GM21360 (cell line): Measurements from ENCODE around the gene NFKBIE.
A peak's percentile ranks its signal among the peaks of the same experiment; 100 is the strongest.
"Not testable (repeated sequence)": the region's sequence is repeated elsewhere in the genome, so short reads cannot be mapped to it uniquely, and the experiment has no call there.

Experiments used
- ATAC-seq: cut with Tn5 transposase; IDR thresholded peaks from one replicate; pipeline ENCODE4 v1.9.1; 2021; ENCODE audit warnings: mild to moderate bottlenecking, moderate library complexity; ENCODE audit not compliant: unreplicated experiment

NFKBIE gene, protein sequence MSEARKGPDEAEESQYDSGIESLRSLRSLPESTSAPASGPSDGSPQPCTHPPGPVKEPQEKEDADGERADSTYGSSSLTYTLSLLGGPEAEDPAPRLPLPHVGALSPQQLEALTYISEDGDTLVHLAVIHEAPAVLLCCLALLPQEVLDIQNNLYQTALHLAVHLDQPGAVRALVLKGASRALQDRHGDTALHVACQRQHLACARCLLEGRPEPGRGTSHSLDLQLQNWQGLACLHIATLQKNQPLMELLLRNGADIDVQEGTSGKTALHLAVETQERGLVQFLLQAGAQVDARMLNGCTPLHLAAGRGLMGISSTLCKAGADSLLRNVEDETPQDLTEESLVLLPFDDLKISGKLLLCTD

DNA sequence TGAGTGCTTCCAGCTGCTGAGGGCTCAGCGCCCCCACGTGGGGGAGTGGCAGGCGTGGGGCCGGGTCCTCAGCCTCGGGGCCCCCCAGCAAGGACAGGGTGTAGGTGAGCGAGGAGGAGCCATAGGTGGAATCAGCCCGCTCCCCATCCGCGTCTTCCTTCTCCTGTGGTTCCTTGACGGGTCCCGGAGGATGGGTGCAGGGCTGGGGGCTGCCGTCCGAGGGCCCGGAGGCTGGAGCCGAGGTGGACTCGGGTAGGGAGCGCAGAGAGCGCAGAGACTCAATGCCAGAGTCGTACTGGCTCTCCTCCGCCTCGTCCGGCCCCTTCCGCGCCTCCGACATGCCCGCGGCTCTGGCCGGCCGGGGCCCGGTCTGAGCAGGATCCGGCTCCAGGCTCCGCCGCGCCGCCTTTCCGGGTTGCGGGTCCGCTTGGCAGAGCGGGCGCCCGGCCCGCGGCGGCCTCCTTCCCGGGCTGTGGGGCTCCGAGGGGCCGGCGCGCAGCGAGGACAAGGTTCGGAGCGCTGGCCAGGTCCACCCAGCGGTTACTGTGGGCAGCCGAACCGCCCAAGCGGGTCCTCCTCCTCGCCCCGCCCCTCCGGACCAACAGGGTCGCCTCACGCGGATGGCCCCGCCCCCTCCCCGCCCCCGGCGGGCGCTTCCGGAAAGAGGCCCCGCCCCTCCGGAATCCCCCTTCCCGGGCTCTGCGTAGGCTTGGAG, at the start of gene NFKBIE:
TSS of gene NFKBIE (minus strand) at position 545 of the 715 bp plus-strand sequence. CDS start at position 340, 205 bp downstream.
- peak; percentile 32 for ATAC-seq

- ATAC-seq: not testable (repeated sequence)
Observed at GRCh38 chr6:44314657-44315056, 49.3 kb upstream of the NFKBIE start.

DNA sequence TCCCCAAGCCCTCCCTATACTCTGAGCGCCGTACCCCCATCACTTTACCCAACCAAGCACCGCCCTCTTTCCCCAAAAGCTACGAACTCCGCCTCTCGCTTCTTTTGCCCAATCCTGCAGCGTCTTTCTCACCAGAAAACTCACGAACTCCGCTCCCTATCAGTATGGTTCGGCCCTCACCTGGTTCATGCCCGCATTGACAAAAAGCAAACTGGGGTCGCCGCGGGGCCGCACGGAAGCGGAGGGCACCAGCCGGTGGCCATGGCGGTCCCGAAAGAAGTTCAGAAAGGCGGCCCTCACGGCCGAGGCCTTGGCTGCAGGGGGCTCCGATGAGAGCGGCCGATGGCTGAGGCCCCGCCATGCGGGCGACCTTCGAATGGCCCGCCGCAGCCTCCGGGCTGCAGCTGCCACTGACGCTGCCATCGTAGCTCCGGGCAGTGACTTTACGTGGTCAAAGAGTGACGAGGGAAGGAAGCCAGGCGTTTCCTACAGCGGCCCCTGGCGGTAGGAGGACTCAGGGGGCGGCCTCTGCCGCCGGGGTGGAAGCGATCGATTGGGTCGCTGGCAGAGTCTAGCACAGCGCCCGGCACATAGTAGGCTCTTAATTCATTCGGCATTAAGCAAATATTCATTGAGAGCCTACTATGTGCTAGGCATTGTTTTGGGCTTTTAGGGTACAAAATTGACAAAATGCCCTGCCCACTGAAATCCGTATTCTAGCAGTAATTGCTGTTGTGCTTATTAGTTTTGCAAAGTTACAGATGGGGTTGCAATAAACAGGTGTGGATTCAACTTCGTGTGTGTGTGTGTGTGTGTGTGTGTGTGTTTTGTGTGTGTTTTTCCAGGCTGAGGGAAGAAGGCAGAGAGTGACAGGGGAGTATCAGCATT, 47.8 kb upstream of the NFKBIE start, which contains the start of gene AARS2:
TSS of gene AARS2 (minus strand) at position 447 of the 888 bp plus-strand sequence. CDS start at position 423, 24 bp downstream.
- peak; percentile 65 for ATAC-seq

GRCh38 chr6:44311767-44312166, 46.4 kb upstream of the NFKBIE start:
- ATAC-seq: no peak

DNA sequence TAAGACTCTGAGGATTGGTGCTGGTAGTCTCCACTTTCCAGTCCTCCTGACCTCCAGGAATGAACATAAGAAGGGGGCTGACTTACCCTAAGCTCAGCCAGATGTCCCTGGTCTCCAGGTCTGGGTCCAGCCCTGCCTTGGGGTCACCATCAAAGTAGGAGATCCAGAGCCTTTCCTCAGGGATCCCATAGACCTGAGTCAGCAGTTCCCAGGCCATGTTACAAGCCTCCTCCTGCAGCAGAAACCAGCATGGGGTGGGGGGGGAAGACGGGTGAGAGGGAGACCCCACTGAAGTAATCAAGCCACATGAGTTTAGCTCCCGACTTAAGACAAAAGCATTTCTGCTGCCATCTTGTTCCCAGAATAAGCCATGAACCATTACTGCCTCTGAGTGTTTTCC, 46.0 kb upstream of the NFKBIE start:
- no peak for ATAC-seq

GRCh38 chr6:44310241-44310640, 44.9 kb upstream of the NFKBIE start:
- no peak for ATAC-seq

GRCh38 chr6:44309631-44310030, 44.3 kb upstream of the NFKBIE start:
- no peak for ATAC-seq

- no peak for ATAC-seq
Observed at GRCh38 chr6:44309092-44309491, 43.7 kb upstream of the NFKBIE start.

GRCh38 chr6:44307217-44307616, 41.9 kb upstream of the NFKBIE start:
- no peak for ATAC-seq

DNA sequence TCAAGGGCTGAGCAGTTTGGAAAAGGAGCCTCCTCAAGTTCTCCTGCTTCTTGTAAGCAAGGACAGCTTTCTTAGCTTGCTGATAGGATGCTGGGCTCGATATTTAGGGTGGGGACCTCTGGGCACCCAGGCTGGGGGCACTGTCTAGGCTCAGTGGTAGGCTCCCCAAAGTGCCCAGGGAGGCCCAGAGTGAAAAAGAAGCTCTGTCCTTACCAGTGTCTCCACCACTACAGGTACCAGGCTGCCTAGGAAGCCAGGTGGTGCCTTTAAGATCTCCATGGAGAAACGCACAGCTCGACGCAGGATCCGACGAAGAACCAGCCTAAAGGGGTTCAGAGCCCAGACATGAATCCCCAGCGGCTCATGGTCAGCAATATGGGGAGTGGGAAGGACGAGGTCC, 41.4 kb upstream of the NFKBIE start:
- no peak for ATAC-seq

GRCh38 chr6:44305200-44305725, 39.9 kb upstream of the NFKBIE start:
- no peak for ATAC-seq

DNA sequence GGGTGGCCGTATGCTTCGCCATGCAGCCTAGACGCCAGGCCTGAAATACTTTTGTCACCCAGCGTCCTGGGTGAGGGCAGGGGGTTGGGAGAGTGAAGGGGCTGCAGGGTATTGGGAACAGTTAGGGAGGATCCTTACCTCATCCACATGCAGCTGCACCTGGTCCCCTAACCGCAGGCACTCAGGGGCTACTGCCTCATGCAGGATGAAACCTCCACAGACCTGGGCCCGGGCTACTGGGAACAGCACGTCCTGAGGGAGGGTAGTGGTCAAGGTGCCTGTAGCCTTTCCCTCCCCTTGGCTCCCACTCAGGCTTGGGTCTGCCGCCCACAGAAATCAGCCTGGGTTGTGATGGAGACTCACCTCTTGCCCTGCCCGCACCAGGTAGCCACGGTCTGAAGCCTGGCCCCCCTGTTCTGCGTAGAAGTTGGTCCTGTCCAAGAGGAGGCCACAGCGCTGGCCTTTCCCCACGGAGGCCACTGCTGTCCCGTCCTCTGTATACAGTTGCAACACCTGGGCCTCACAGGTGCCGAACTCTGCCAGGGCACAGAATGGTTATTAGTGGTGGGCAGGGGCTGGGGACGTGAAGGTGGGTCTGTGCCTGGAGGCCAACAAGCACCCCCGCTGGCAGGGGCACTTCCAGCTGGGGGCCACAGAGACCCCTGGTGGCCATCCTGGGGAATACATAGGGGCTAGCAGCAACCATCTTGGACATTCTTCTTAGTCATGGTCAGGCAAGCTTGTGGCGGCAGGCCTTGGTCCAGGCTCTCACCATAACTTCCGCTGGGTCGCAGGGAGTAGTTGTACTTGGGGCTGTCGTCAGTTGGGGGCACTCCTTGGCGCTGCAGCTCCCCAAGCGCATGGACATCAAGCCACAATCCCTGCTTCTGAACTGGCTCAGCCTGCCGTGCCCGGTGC, 39.2 kb upstream of the NFKBIE start:
- no peak for ATAC-seq

- no peak for ATAC-seq
Observed at GRCh38 chr6:44303842-44304241, 38.5 kb upstream of the NFKBIE start.

GRCh38 chr6:44302856-44303255, 37.5 kb upstream of the NFKBIE start:
- ATAC-seq: no peak

GRCh38 chr6:44301782-44302564, 36.6 kb upstream of the NFKBIE start:
- ATAC-seq: no peak

DNA sequence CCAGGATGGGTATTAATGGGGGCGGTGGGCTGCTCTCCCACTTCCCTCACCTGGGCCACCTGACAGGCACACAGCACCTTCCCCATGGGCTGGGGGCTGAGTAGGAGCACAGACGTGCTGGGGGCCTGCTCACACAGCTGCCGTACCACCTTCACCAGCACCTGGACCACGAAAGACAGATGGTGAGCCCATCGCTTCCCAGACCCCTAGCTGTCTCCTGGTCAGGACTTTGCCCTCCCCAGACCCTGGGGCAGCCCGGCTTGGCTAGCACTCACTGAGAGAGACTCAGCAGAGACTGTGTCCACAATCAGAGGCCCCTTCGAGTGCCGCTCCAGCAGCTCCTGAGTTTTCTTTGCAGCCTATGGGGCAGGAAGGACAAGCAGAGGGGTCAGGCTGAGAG, 35.8 kb upstream of the NFKBIE start:
- ATAC-seq: no peak

DNA sequence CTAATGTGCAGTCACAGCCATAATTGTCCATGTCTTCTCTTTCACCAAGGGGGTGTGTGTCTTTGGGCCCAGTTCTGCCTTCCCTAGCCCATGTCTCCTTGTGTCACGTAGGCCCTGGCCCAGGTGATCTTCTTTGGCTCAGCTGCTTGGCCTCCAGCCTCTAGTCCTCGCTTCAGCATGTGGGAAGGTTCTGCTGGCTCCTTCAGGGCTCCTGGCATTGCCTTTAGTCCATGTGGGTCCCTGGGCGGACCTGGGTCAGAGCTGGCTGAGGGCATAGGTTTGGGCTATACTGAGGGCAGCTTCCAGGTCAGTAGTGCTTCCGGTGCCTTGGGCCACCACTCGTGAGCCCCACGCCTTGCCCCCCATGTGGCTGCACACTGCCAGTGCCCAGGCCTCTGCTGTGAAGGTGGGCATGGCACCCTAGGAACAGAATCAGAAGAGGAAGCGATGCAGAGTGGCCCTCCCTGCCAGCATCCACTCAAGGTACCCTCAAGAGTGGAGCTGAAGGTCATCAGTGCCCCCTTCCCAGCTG, 35.0 kb upstream of the NFKBIE start:
- no peak for ATAC-seq

DNA sequence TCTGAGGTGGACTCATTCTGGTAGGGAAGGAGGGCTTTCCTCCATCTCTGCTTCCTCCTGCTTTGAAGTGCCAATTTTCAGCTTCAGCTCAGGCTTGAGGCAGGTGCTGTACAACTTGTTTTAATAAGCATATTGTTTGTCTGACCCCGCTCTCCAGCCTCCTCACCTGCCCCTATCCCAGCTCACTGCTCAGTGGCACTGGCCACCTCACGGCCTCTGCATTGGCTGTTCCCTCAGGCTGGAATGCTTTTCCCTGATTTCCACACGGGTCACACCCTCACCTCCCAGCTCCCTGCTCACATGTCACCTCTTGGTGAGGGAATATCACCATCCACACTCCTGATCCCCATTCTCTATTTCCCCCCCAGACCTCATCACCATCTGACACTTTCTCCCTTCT, 33.5 kb upstream of the NFKBIE start:
- no peak for ATAC-seq
